Measurements from ENCODE around the gene CTNNBIP1.

The CTNNBIP1 gene

GRCh38 chr1:9866836-9867235 lies 43.2 kb downstream of the CTNNBIP1 start:
- TF ChIP-seq TAF1 (IDR thresholded peaks at IDR 0.05; ENCODE audit: borderline replicate concordance, insufficient read depth, low read length), result no peak
- no peak for TF ChIP-seq REST (IDR thresholded peaks at IDR 0.05; ENCODE audit: insufficient read depth in 1 of 2, low read depth in 2 of 2, low read length in 2 of 2)
- TF ChIP-seq FOXP2 (optimal IDR thresholded peaks at IDR 0.05; ENCODE audit: borderline replicate concordance, extremely low read depth, extremely low read length, insufficient read depth), result no peak
- TF ChIP-seq POLR2AphosphoS5 (IDR thresholded peaks at IDR 0.05; ENCODE audit: low read depth, low read length), result no peak
- TF ChIP-seq SIN3A (IDR thresholded peaks at IDR 0.05; ENCODE audit: borderline replicate concordance, insufficient read depth, low read length), result no peak

- no peak for TF ChIP-seq POLR2AphosphoS5 (IDR thresholded peaks at IDR 0.05; ENCODE audit: low read depth, low read length)
- no peak for TF ChIP-seq FOXP2 (optimal IDR thresholded peaks at IDR 0.05; ENCODE audit: borderline replicate concordance, extremely low read depth, extremely low read length, insufficient read depth)
- no peak for TF ChIP-seq REST (IDR thresholded peaks at IDR 0.05; ENCODE audit: insufficient read depth in 1 of 2, low read depth in 2 of 2, low read length in 2 of 2)
- no peak for TF ChIP-seq SIN3A (IDR thresholded peaks at IDR 0.05; ENCODE audit: borderline replicate concordance, insufficient read depth, low read length)
- TF ChIP-seq TAF1 (IDR thresholded peaks at IDR 0.05; ENCODE audit: borderline replicate concordance, insufficient read depth, low read length), result no peak
These were observed 44.3 kb downstream of the CTNNBIP1 start for GRCh38 chr1:9865724-9866123.

- TF ChIP-seq FOXP2 (optimal IDR thresholded peaks at IDR 0.05; ENCODE audit: borderline replicate concordance, extremely low read depth, extremely low read length, insufficient read depth) (no peak), TAF1 (IDR thresholded peaks at IDR 0.05; ENCODE audit: borderline replicate concordance, insufficient read depth, low read length) (no peak), REST (IDR thresholded peaks at IDR 0.05; ENCODE audit: insufficient read depth in 1 of 2, low read depth in 2 of 2, low read length in 2 of 2) (no peak), SIN3A (IDR thresholded peaks at IDR 0.05; ENCODE audit: borderline replicate concordance, insufficient read depth, low read length) (no peak), POLR2AphosphoS5 (IDR thresholded peaks at IDR 0.05; ENCODE audit: low read depth, low read length) (no peak)
These were observed 46.7 kb downstream of the CTNNBIP1 start for GRCh38 chr1:9863371-9863770.

GRCh38 chr1:9861360-9861759 lies 48.7 kb downstream of the CTNNBIP1 start:
- TF ChIP-seq FOXP2 (optimal IDR thresholded peaks at IDR 0.05; ENCODE audit: borderline replicate concordance, extremely low read depth, extremely low read length, insufficient read depth), result no peak
- TF ChIP-seq POLR2AphosphoS5 (IDR thresholded peaks at IDR 0.05; ENCODE audit: low read depth, low read length), result no peak
- no peak for TF ChIP-seq TAF1 (IDR thresholded peaks at IDR 0.05; ENCODE audit: borderline replicate concordance, insufficient read depth, low read length)

GRCh38 chr1:9860887-9861286 lies 49.2 kb downstream of the CTNNBIP1 start:
- no peak for TF ChIP-seq TAF1 (IDR thresholded peaks at IDR 0.05; ENCODE audit: borderline replicate concordance, insufficient read depth, low read length)

- TF ChIP-seq POLR2AphosphoS5 (IDR thresholded peaks at IDR 0.05; ENCODE audit: low read depth, low read length) (no peak), TAF1 (IDR thresholded peaks at IDR 0.05; ENCODE audit: borderline replicate concordance, insufficient read depth, low read length) (no peak), FOXP2 (optimal IDR thresholded peaks at IDR 0.05; ENCODE audit: borderline replicate concordance, extremely low read depth, extremely low read length, insufficient read depth) (no peak), SIN3A (IDR thresholded peaks at IDR 0.05; ENCODE audit: borderline replicate concordance, insufficient read depth, low read length) (no peak), REST (IDR thresholded peaks at IDR 0.05; ENCODE audit: insufficient read depth in 1 of 2, low read depth in 2 of 2, low read length in 2 of 2) (no peak)
These were observed 50.6 kb downstream of the CTNNBIP1 start for GRCh38 chr1:9859281-9860014.
